ENCODE results near the gene SOX14. TPM values are rescaled to one million over a fixed set of nuclear protein-coding genes. Genes with fewer than 3 reads are reported as not detected.

SOX14 gene
- polyA plus RNA-seq, 1 of the 3 experiments (the other 2 are of a cell fraction): not detected

DNA sequence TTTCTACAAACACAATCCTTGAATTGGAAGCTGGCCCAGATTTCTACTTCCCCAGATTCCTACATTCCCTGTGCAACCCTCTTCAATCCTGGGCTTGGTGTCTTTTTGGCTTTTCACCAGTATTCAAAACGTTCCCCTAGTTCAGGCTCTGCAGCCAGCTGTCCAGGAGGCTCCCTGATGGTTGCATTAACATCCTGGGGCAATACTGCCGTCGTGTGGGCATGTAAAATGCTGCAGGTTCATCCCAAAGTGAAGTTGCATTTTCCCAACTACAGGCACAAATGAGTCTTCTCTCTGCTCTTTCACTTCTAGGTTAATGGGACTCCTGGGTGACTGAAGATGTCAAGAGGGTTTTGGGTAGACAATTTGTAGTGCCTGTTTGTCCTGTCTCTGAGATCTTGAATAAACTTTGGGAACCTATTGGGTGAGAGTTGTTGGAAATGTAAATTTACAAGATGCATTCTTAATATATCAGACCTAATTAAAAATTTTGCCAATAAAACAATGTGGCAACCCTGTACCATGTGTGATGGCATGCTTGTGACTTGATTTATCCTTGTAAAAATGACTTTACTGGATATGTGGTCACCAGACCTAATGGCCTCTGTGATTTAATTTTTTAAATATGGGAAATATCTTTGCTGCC, 28.6 kb downstream of the SOX14 start:
- Histone ChIP-seq H4K20me1 (ENCODE audit: insufficient read depth) (no peaks in the 10 kb centered on the region), H3K27ac (ENCODE audit: low read depth in 2 of 2, low read length in 1 of 2) (no peak overlapping the region), H3K9me3 (no peaks in the 10 kb centered on the region), H2AFZ (ENCODE audit: low read depth) (no peak overlapping the region), H3K4me3 (ENCODE audit: low read depth in 2 of 2, low read length in 1 of 2) (no peak overlapping the region; a peak in 1 of 4 replicates), H3F3A (replicated peaks; ENCODE audit: insufficient read depth) (no peaks in the 10 kb centered on the region), H3K27me3 (ENCODE audit: insufficient read depth) (no peaks in the 10 kb centered on the region), H3K79me2 (ENCODE audit: insufficient read depth) (no peaks in the 10 kb centered on the region), H3K4me2 (no peak overlapping the region), H3K9me2 (no peaks in the 10 kb centered on the region), H3K9ac (no peak overlapping the region), H3K36me3 (replicated peaks in 1 of 2; ENCODE audit: control insufficient read depth in 1 of 2, insufficient read depth in 2 of 2, low read length in 1 of 2) (no peaks in the 10 kb centered on the region), H3K4me1 (ENCODE audit: control insufficient read depth in 1 of 2, insufficient read depth in 2 of 2, low read depth in 1 of 2, low read length in 1 of 2) (no peaks in the 10 kb centered on the region)
- POLR2A ChIA-PET: no interaction called here
- TF ChIP-seq RCOR1 (IDR thresholded peaks at IDR 0.05; ENCODE audit: low read length) (no peak), EP300 (IDR thresholded peaks at IDR 0.05; ENCODE audit: borderline replicate concordance in 1 of 2, low read depth in 1 of 2, low read length in 1 of 2) (no peak), RAD21 (IDR thresholded peaks at IDR 0.05; ENCODE audit: low read length) (peak; percentile 66), SMC3 (IDR thresholded peaks at IDR 0.05; ENCODE audit: low read depth, low read length) (peak; percentile 44)
- TF ChIP-seq, protein P1, sequence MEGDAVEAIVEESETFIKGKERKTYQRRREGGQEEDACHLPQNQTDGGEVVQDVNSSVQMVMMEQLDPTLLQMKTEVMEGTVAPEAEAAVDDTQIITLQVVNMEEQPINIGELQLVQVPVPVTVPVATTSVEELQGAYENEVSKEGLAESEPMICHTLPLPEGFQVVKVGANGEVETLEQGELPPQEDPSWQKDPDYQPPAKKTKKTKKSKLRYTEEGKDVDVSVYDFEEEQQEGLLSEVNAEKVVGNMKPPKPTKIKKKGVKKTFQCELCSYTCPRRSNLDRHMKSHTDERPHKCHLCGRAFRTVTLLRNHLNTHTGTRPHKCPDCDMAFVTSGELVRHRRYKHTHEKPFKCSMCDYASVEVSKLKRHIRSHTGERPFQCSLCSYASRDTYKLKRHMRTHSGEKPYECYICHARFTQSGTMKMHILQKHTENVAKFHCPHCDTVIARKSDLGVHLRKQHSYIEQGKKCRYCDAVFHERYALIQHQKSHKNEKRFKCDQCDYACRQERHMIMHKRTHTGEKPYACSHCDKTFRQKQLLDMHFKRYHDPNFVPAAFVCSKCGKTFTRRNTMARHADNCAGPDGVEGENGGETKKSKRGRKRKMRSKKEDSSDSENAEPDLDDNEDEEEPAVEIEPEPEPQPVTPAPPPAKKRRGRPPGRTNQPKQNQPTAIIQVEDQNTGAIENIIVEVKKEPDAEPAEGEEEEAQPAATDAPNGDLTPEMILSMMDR (IDR thresholded peaks at IDR 0.05): peak; percentile 53
- DNase-seq: peak; percentile 38
- WGBS (ENCODE audit: low lambda C conversion rate): 2% methylated on average over 3 of the region's 3 CpGs
- CTCF ChIA-PET: interaction anchor here (0.6 to 1.6 kb wide), 6 partner anchors 11 to 695 kb away, joined by 3 to 7 read pairs (median 5); no protein-coding TSS in a partner anchor

DNA sequence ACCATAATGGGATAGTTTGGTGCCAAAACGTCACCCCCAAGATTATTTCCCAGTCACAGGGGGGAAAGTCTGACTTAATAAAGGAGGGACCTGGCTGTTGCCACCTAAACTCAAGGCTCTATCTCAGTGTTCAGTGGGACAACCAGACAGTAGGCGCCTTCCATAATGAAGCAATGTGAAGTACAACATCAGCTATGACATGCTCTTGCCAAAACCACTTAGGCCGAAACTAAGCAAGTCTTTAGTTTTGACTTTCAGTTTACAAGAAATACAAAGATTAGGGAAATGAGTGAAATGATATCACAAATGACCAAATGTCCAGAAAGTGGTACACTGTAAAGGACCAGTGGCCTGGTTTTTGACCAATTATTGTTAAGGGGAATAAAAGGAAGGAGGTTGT, 32.9 kb downstream of the SOX14 start:
- POLR2A ChIA-PET: no interaction called here

More for the DNA sequence above, 32.9 kb downstream of the SOX14 start:
- Histone ChIP-seq H3K9me3 (no peaks in the 10 kb centered on the region), H3K36me3 (replicated peaks in 1 of 2; ENCODE audit: control insufficient read depth in 1 of 2, insufficient read depth in 2 of 2, low read length in 1 of 2) (no peaks in the 10 kb centered on the region), H3K9ac (no peak overlapping the region), H3K27me3 (ENCODE audit: insufficient read depth) (no peaks in the 10 kb centered on the region), H3K27ac (ENCODE audit: low read depth in 2 of 2, low read length in 1 of 2) (no peak overlapping the region), H3K9me2 (no peaks in the 10 kb centered on the region), H4K20me1 (ENCODE audit: insufficient read depth) (no peaks in the 10 kb centered on the region), H3F3A (replicated peaks; ENCODE audit: insufficient read depth) (no peaks in the 10 kb centered on the region), H3K79me2 (ENCODE audit: insufficient read depth) (no peaks in the 10 kb centered on the region), H3K4me3 (ENCODE audit: low read depth in 2 of 2, low read length in 1 of 2) (no peak overlapping the region), H2AFZ (ENCODE audit: low read depth) (no peak overlapping the region), H3K4me2 (no peak overlapping the region), H3K4me1 (ENCODE audit: control insufficient read depth in 1 of 2, insufficient read depth in 2 of 2, low read depth in 1 of 2, low read length in 1 of 2) (no peaks in the 10 kb centered on the region)
- CTCF ChIA-PET: no interaction called here
- DNase-seq: no peak
- 8% methylated on average over 3 of the region's 3 CpGs for WGBS (ENCODE audit: low lambda C conversion rate)
- no peak for TF ChIP-seq FOSL2 (IDR thresholded peaks at IDR 0.05; ENCODE audit: borderline replicate concordance, low read depth)
- no peak for TF ChIP-seq SIN3A (IDR thresholded peaks at IDR 0.05; ENCODE audit: borderline replicate concordance, low read depth, low read length)
- TF ChIP-seq CHD2 (IDR thresholded peaks at IDR 0.05; ENCODE audit: low read length, partially characterized antibody): no peak
- TF ChIP-seq, protein P2, sequence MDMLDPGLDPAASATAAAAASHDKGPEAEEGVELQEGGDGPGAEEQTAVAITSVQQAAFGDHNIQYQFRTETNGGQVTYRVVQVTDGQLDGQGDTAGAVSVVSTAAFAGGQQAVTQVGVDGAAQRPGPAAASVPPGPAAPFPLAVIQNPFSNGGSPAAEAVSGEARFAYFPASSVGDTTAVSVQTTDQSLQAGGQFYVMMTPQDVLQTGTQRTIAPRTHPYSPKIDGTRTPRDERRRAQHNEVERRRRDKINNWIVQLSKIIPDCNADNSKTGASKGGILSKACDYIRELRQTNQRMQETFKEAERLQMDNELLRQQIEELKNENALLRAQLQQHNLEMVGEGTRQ (IDR thresholded peaks at IDR 0.05; ENCODE audit: borderline replicate concordance, low read depth, low read length): no peak
- TF ChIP-seq EP300 (IDR thresholded peaks at IDR 0.05; ENCODE audit: borderline replicate concordance in 1 of 2, low read depth in 1 of 2, low read length in 1 of 2): no peak
- no peak for TF ChIP-seq POLR2AphosphoS5 (IDR thresholded peaks at IDR 0.05; ENCODE audit: low read depth, low read length)
- TF ChIP-seq, protein P3, sequence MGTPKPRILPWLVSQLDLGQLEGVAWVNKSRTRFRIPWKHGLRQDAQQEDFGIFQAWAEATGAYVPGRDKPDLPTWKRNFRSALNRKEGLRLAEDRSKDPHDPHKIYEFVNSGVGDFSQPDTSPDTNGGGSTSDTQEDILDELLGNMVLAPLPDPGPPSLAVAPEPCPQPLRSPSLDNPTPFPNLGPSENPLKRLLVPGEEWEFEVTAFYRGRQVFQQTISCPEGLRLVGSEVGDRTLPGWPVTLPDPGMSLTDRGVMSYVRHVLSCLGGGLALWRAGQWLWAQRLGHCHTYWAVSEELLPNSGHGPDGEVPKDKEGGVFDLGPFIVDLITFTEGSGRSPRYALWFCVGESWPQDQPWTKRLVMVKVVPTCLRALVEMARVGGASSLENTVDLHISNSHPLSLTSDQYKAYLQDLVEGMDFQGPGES (IDR thresholded peaks at IDR 0.05; ENCODE audit: low read depth, low read length): no peak
- no peak for TF ChIP-seq SMC3 (IDR thresholded peaks at IDR 0.05; ENCODE audit: low read depth, low read length)
- no peak for TF ChIP-seq EZH2phosphoT487 (IDR thresholded peaks at IDR 0.05; ENCODE audit: borderline replicate concordance, low read depth)

Data from SK-N-SH (cell line).